Smooth muscle cell (in vitro differentiated cells): Measurements from ENCODE around the gene USP47. TPM values are rescaled to one million over a fixed set of nuclear protein-coding genes. Genes with fewer than 3 reads are reported as not detected.

Experiments
- DNase-seq: peaks from one replicate; lab custom pipeline; 2025; ENCODE audit not compliant: unreplicated experiment; lab: John Stamatoyannopoulos, UW
- H2AFZ ChIP-seq: fragments of 200-600 bp; sonication (generic); 2 replicates; pipeline ENCODE4 v1.6.0; 2016; ENCODE audit warnings: antibody characterized with exemption, low read depth, mild to moderate bottlenecking
- H3F3A ChIP-seq: fragments of 200-600 bp; sonication (generic); 2 replicates; pipeline ENCODE4 v1.6.0; 2017; ENCODE audit warnings: antibody characterized with exemption, low read depth
- H3K27ac ChIP-seq: fragments of 200-600 bp; sonication (generic); 2 replicates; pipeline ENCODE4 v1.5.1; 2016; ENCODE audit warnings: low read depth, mild to moderate bottlenecking
- H3K27me3 ChIP-seq: fragments of 200-600 bp; sonication (generic); 2 replicates; pipeline ENCODE4 v1.6.1; 2016; ENCODE audit warnings: low read depth, mild to moderate bottlenecking
- H3K36me3 ChIP-seq: fragments of 200-600 bp; sonication (generic); 2 replicates; pipeline ENCODE4 v1.5.1; 2016; ENCODE audit warnings: low read depth
- H3K4me1 ChIP-seq: fragments of 200-600 bp; sonication (generic); 2 replicates; pipeline ENCODE4 v1.5.1; 2016; ENCODE audit warnings: low read depth
- H3K4me2 ChIP-seq: fragments of 200-600 bp; sonication (generic); 2 replicates; pipeline ENCODE4 v1.6.0; 2016; ENCODE audit warnings: mild to moderate bottlenecking
- H3K4me3 ChIP-seq: fragments of 200-600 bp; sonication (generic); 2 replicates; pipeline ENCODE4 v1.5.1; 2016; ENCODE audit warnings: mild to moderate bottlenecking
- H3K79me2 ChIP-seq: fragments of 200-600 bp; sonication (generic); 2 replicates; pipeline ENCODE4 v1.6.0; 2016; ENCODE audit warnings: low read depth, mild to moderate bottlenecking
- H3K9ac ChIP-seq: fragments of 200-600 bp; sonication (generic); 2 replicates; pipeline ENCODE4 v1.6.0; 2016; ENCODE audit warnings: low read depth
- H3K9me3 ChIP-seq: fragments of 200-600 bp; sonication (generic); replicated peaks from 2 replicates; pipeline ENCODE4 v1.5.1; 2016; ENCODE audit warnings: low read depth
- H4K20me1 ChIP-seq: fragments of 200-600 bp; sonication (generic); 2 replicates; pipeline ENCODE4 v1.6.0; 2016; ENCODE audit warnings: low read depth
- WGBS: methylation state at CpG from one replicate; pipeline ENCODE4 v1.1.7; 2016; ENCODE audit warnings: low lambda C conversion rate; 5-methylcytosine and 5-hydroxymethylcytosine counted together
- polyA plus RNA-seq: library from polyadenylated mRNA; unstranded; fragments of >200 nt; fragmentation: Nextera tagmentation; extraction: Ambion mirVana; gene quantifications from 2 replicates; pipeline ENCODE4 v1.2.1, GENCODE V29; 2016
- total RNA-seq: library from RNA; depleted of rRNA; stranded (reverse); fragments of >200 nt; gene quantifications from 2 replicates; pipeline ENCODE4 v1.2.3, GENCODE V29; 2014
- TF ChIP-seq, protein P1 (sequence below): fragments of 200-600 bp; sonication (generic); IDR thresholded peaks from 2 replicates; pipeline ENCODE4 v1.5.1; 2017; ENCODE audit warnings: borderline replicate concordance, mild to moderate bottlenecking, antibody characterized with exemption; ENCODE audit not compliant: insufficient read depth, poor library complexity, severe bottlenecking

The USP47 gene
- total and polyA plus RNA-seq, 2 experiments from 2014 or later: 38.0 to 75.3 TPM

DNA sequence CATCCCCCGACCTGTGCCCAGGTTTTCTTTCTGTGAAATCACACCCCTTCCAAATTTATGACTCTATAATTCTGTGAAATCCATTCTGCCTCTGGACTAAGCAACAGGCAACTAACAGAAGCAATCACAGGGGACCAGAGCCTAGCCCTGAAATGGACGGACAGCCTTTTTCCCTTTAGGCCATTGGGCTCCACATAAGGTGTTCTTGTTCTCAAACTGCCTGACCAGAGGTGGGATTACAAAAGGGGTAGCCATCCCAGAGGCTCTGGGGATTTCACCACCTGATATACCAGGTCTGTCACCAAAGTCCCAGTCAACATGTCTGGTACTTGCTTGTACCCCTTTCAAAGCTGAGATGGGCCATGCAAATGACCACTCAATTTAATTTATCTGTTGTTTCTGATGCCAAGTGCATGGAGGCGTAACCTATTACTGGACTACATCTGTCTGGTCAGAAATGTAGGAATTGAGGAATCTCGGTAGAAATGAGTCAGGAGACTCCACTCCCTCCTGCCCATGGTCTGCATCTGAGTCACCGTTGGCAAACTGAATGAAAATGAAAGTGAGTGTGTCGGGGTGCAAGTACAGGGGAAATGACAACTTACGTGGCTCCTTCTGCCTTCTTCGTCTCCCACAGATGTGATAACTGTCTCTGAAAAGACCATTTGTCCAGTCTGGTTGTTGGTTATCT, 156.5 kb downstream of the USP47 start:
- H3K4me1 ChIP-seq: peaks cover 5% of the 10 kb centered on the region
- WGBS: 48% methylated on average over 8 of the region's 8 CpGs
- TF ChIP-seq, protein P1, sequence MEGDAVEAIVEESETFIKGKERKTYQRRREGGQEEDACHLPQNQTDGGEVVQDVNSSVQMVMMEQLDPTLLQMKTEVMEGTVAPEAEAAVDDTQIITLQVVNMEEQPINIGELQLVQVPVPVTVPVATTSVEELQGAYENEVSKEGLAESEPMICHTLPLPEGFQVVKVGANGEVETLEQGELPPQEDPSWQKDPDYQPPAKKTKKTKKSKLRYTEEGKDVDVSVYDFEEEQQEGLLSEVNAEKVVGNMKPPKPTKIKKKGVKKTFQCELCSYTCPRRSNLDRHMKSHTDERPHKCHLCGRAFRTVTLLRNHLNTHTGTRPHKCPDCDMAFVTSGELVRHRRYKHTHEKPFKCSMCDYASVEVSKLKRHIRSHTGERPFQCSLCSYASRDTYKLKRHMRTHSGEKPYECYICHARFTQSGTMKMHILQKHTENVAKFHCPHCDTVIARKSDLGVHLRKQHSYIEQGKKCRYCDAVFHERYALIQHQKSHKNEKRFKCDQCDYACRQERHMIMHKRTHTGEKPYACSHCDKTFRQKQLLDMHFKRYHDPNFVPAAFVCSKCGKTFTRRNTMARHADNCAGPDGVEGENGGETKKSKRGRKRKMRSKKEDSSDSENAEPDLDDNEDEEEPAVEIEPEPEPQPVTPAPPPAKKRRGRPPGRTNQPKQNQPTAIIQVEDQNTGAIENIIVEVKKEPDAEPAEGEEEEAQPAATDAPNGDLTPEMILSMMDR: no peak
- peak overlapping the region; percentile 53 for H3K9ac ChIP-seq
- H2AFZ ChIP-seq: peak overlapping the region; percentile 12
- peak overlapping the region; percentile 26 for H3K4me3 ChIP-seq
- no peaks in the 10 kb centered on the region for H4K20me1 ChIP-seq
- peak overlapping the region; percentile 54 for H3K27ac ChIP-seq
- H3K36me3 ChIP-seq: no peaks in the 10 kb centered on the region
- no peaks in the 10 kb centered on the region for H3K9me3 ChIP-seq
- no peaks in the 10 kb centered on the region for H3K27me3 ChIP-seq
- no peaks in the 10 kb centered on the region for H3K79me2 ChIP-seq
- H3F3A ChIP-seq: peaks cover 5% of the 10 kb centered on the region
- H3K4me2 ChIP-seq: peak overlapping the region; percentile 79
- DNase-seq: no peak

DNA sequence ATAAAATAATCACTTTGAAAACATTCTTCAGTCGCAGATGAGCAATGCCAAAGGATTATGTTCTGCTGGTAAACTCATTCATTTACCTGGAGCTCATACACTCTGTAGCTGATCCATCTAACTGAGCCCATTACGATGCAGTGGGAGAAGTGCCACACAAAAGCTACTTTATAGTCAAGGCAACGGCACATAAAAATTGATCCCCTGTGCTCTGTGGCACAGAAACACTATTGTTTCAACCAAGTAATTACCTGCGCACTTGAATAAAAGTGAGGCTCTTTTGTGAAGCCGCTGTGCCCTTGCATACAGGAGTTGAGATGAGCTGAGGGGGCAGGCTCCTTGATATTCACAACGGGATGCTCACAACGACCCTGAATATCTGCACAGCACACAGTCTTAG, 159.4 kb downstream of the USP47 start:
- Histone ChIP-seq H2AFZ (no peak overlapping the region), H3K27ac (no peak overlapping the region), H3K4me1 (no peaks in the 10 kb centered on the region), H3K27me3 (no peaks in the 10 kb centered on the region), H3K36me3 (no peaks in the 10 kb centered on the region), H3K4me3 (no peak overlapping the region), H3K9me3 (no peaks in the 10 kb centered on the region), H3K4me2 (no peak overlapping the region), H3K79me2 (no peaks in the 10 kb centered on the region), H3K9ac (no peak overlapping the region), H4K20me1 (no peaks in the 10 kb centered on the region), H3F3A (no peaks in the 10 kb centered on the region)
- TF ChIP-seq, protein P1: no peak
- 97% methylated on average over 7 of the region's 7 CpGs for WGBS
- DNase-seq: no peak

DNA sequence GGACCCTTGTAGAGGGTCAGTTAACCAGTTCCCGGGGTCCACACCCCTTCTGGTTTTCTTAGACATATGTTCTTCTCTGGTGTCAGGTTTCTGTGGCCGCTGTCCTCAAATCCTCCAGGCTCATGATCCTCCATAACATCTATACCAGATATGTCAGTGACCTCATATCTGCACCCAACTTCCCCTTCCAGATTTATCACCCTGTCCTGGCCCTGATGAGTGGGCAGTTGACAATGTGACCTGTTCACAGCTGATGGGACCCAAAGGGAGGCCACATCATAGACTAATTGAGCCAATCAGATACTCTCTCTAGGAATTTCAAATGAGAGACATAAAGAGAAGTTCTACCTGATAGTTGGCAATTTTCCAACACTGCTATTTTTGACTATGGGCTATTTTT, 161.6 kb downstream of the USP47 start:
- Histone ChIP-seq H3F3A (no peaks in the 10 kb centered on the region), H3K36me3 (no peaks in the 10 kb centered on the region), H3K79me2 (no peaks in the 10 kb centered on the region), H3K4me3 (no peak overlapping the region), H4K20me1 (no peaks in the 10 kb centered on the region), H3K27me3 (no peaks in the 10 kb centered on the region), H3K4me1 (no peaks in the 10 kb centered on the region), H3K27ac (no peak overlapping the region), H2AFZ (no peak overlapping the region), H3K9ac (no peak overlapping the region), H3K4me2 (no peak overlapping the region), H3K9me3 (no peaks in the 10 kb centered on the region)
- no peak for DNase-seq
- 91% methylated on average over 2 of the region's 2 CpGs for WGBS
- TF ChIP-seq, protein P1: no peak

DNA sequence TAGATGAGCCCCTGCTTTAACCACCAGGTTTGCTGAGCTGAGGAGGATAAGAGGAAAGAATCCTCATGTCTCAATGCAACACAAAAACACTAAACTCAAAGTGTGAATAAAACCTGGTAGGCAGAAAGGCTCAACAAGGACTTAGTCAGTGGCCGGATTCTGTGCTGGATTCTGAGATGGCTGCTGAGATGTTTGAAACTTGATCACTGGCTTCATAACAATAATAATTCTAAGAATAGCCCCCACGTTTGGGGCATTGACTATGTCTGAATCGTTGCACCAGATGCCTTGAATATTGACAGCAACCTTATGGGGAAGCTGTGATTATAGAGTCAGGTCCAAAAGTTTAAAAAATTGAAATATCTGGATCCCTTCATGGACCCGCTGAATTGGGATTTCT, 162.0 kb downstream of the USP47 start:
- H2AFZ ChIP-seq: no peak overlapping the region
- 89% methylated on average over 4 of the region's 4 CpGs for WGBS

More for the DNA sequence above, 162.0 kb downstream of the USP47 start:
- Histone ChIP-seq H3K27me3 (no peaks in the 10 kb centered on the region), H3K9ac (no peak overlapping the region), H3K79me2 (no peaks in the 10 kb centered on the region), H3K4me1 (no peaks in the 10 kb centered on the region), H3K27ac (no peak overlapping the region), H3K9me3 (no peaks in the 10 kb centered on the region), H3K4me3 (no peak overlapping the region), H4K20me1 (no peaks in the 10 kb centered on the region), H3F3A (no peaks in the 10 kb centered on the region), H3K4me2 (no peak overlapping the region), H3K36me3 (no peaks in the 10 kb centered on the region)
- TF ChIP-seq, protein P1: no peak
- no peak for DNase-seq
